HEK293 (cell line): ENCODE data around the gene RORC.
A peak's percentile ranks its signal among the peaks of the same experiment; 100 is the strongest.

Source experiments
- CTCF ChIA-PET: fragments of 350-600 bp; formaldehyde crosslinking; extraction: SDS; loops from one replicate; lab custom pipeline; 2021; ENCODE audit warnings: antibody characterized with exemption; lab: Yijun Ruan, JAX
- POLR2A ChIA-PET: fragments of 300-600 bp; formaldehyde crosslinking; extraction: SDS; loops from one replicate; lab custom pipeline; 2020; ENCODE audit warnings: antibody characterized with exemption, inconsistent platforms; lab: Yijun Ruan, JAX
- H3K27ac ChIP-seq: fragments of 200-500 bp; sonication (Bioruptor generic); 2 replicates; pipeline ENCODE4 v1.5.1; 2014; ENCODE audit warnings: low read depth, low read length, control low read depth, inconsistent platforms; ENCODE audit errors: extremely low read depth
- H3K36me3 ChIP-seq, 2 experiments: fragments of 200-500 bp in 1 of 2; sonication (Bioruptor generic) in 1 of 2; 1 replicate in 1 of 2; 2 replicates in 1 of 2; pipeline ENCODE4 v1.5.1; 2014 to 2017; ENCODE audit warnings: inconsistent platforms in 2 of 2, low read length in 2 of 2; ENCODE audit not compliant: control insufficient read depth in 2 of 2, insufficient read depth in 1 of 2
- H3K4me1 ChIP-seq: fragments of 200-500 bp; sonication (Bioruptor generic); 2 replicates; pipeline ENCODE4 v1.5.1; 2014; ENCODE audit warnings: mild to moderate bottlenecking, low read length, inconsistent platforms; ENCODE audit not compliant: control insufficient read depth, insufficient read depth
- H3K4me3 ChIP-seq: 2 replicates; pipeline ENCODE4 v1.5.1; 2011; ENCODE audit warnings: low read depth, mild to moderate bottlenecking, control low read depth, low read length, moderate library complexity
- H3K9me3 ChIP-seq: fragments of 200-500 bp; sonication (Bioruptor generic); 2 replicates; pipeline ENCODE4 v1.5.1; 2014; ENCODE audit warnings: low read depth, low read length, inconsistent platforms; ENCODE audit not compliant: control insufficient read depth, insufficient read depth
- AEBP2 ChIP-seq: fragments of 450-650 bp; formaldehyde crosslinking; IDR thresholded peaks from 2 replicates; pipeline ENCODE4 v1.5.1; 2016; ENCODE audit warnings: missing biosample characterization, missing genetic modification characterization, borderline replicate concordance
- ATF2 ChIP-seq: fragments of 450-650 bp; formaldehyde crosslinking; IDR thresholded peaks from 2 replicates; pipeline ENCODE4 v1.5.1; 2016; ENCODE audit warnings: missing biosample characterization, missing genetic modification characterization, low read depth
- BCL6B ChIP-seq: fragments of 450-650 bp; formaldehyde crosslinking; IDR thresholded peaks from 2 replicates; pipeline ENCODE4 v1.5.1; 2017; ENCODE audit warnings: missing biosample characterization, missing genetic modification characterization
- FEZF1 ChIP-seq: fragments of 450-650 bp; formaldehyde crosslinking; IDR thresholded peaks from 2 replicates; pipeline ENCODE4 v1.5.1; 2016; ENCODE audit warnings: missing biosample characterization, missing genetic modification characterization
- HOXC10 ChIP-seq: sonication (generic); formaldehyde crosslinking; IDR thresholded peaks from 2 replicates; pipeline ENCODE4 v1.8.1; 2023; ENCODE audit warnings: mild to moderate bottlenecking, missing genetic modification reagents
- KLF1 ChIP-seq: fragments of 450-650 bp; formaldehyde crosslinking; IDR thresholded peaks from 2 replicates; pipeline ENCODE4 v1.5.1; 2016; ENCODE audit warnings: missing biosample characterization, missing genetic modification characterization
- KLF8 ChIP-seq: fragments of 450-650 bp; formaldehyde crosslinking; IDR thresholded peaks from 2 replicates; pipeline ENCODE4 v1.5.1; 2016; ENCODE audit warnings: missing biosample characterization, missing genetic modification characterization
- OSR2 ChIP-seq: fragments of 450-650 bp; formaldehyde crosslinking; IDR thresholded peaks from 2 replicates; pipeline ENCODE4 v1.5.1; 2016; ENCODE audit warnings: missing biosample characterization, missing genetic modification characterization
- PRDM10 ChIP-seq: fragments of 450-650 bp; formaldehyde crosslinking; IDR thresholded peaks from 2 replicates; pipeline ENCODE4 v1.5.1; 2016; ENCODE audit warnings: missing biosample characterization, missing genetic modification characterization
- TRIM28 ChIP-seq: IDR thresholded peaks from 2 replicates; pipeline ENCODE4 v1.6.1; 2011; ENCODE audit warnings: low read length, control low read depth, borderline replicate concordance
- WT1 ChIP-seq: fragments of 450-650 bp; formaldehyde crosslinking; IDR thresholded peaks from 2 replicates; pipeline ENCODE4 v1.5.1; 2016; ENCODE audit warnings: missing biosample characterization, missing genetic modification characterization
- ZBTB17 ChIP-seq: fragments of 450-650 bp; formaldehyde crosslinking; IDR thresholded peaks from 2 replicates; pipeline ENCODE4 v1.5.1; 2016; ENCODE audit warnings: missing biosample characterization, missing genetic modification characterization
- ZBTB20 ChIP-seq: fragments of 450-650 bp; formaldehyde crosslinking; IDR thresholded peaks from 2 replicates; pipeline ENCODE4 v1.5.1; 2016; ENCODE audit warnings: missing biosample characterization, missing genetic modification characterization
- ZBTB7A ChIP-seq: fragments of 450-650 bp; formaldehyde crosslinking; IDR thresholded peaks from 2 replicates; pipeline ENCODE4 v1.5.1; 2016; ENCODE audit warnings: low read depth, missing biosample characterization, missing genetic modification characterization
- ZFHX2 ChIP-seq: fragments of 450-650 bp; formaldehyde crosslinking; conservative IDR thresholded peaks from 2 replicates; pipeline ENCODE4 v1.5.1; 2016; ENCODE audit warnings: missing biosample characterization, missing genetic modification characterization
- ZFP69B ChIP-seq: fragments of 450-650 bp; formaldehyde crosslinking; IDR thresholded peaks from 2 replicates; pipeline ENCODE4 v1.5.1; 2016; ENCODE audit warnings: missing biosample characterization, missing genetic modification characterization
- ZNF155 ChIP-seq: fragments of 450-650 bp; formaldehyde crosslinking; IDR thresholded peaks from 2 replicates; pipeline ENCODE4 v1.5.1; 2016; ENCODE audit warnings: missing biosample characterization, missing genetic modification characterization
- ZNF157 ChIP-seq: fragments of 450-650 bp; formaldehyde crosslinking; IDR thresholded peaks from 2 replicates; pipeline ENCODE4 v1.5.1; 2016; ENCODE audit warnings: missing biosample characterization, missing genetic modification characterization
- ZNF2 ChIP-seq: fragments of 450-650 bp; formaldehyde crosslinking; IDR thresholded peaks from 2 replicates; pipeline ENCODE4 v1.5.1; 2016; ENCODE audit warnings: missing biosample characterization, missing genetic modification characterization
- ZNF23 ChIP-seq: fragments of 450-650 bp; formaldehyde crosslinking; IDR thresholded peaks from 2 replicates; pipeline ENCODE4 v1.5.1; 2016; ENCODE audit warnings: missing biosample characterization, missing genetic modification characterization, borderline replicate concordance
- ZNF266 ChIP-seq: fragments of 450-650 bp; formaldehyde crosslinking; IDR thresholded peaks from 2 replicates; pipeline ENCODE4 v1.5.1; 2016; ENCODE audit warnings: missing biosample characterization, missing genetic modification characterization, low read depth
- ZNF391 ChIP-seq: fragments of 450-650 bp; formaldehyde crosslinking; IDR thresholded peaks from 2 replicates; pipeline ENCODE4 v1.5.1; 2016; ENCODE audit warnings: low read depth, missing biosample characterization, missing genetic modification characterization, borderline replicate concordance
- ZNF529 ChIP-seq: fragments of 450-650 bp; formaldehyde crosslinking; IDR thresholded peaks from 2 replicates; pipeline ENCODE4 v1.5.1; 2017; ENCODE audit warnings: missing genetic modification characterization, missing biosample characterization; ENCODE audit not compliant: insufficient replicate concordance
- ZNF561 ChIP-seq: fragments of 450-650 bp; IDR thresholded peaks from 2 replicates; pipeline ENCODE4 v1.5.1; 2018; ENCODE audit warnings: missing biosample characterization, missing genetic modification characterization, borderline replicate concordance
- ZNF768 ChIP-seq: fragments of 450-650 bp; formaldehyde crosslinking; IDR thresholded peaks from 2 replicates; pipeline ENCODE4 v1.5.1; 2018; ENCODE audit warnings: missing biosample characterization, mild to moderate bottlenecking, missing genetic modification characterization
- ZNF792 ChIP-seq: fragments of 450-650 bp; formaldehyde crosslinking; IDR thresholded peaks from 2 replicates; pipeline ENCODE4 v1.5.1; 2016; ENCODE audit warnings: missing biosample characterization, missing genetic modification characterization
- TF ChIP-seq, protein P1 (sequence below): fragments of 450-650 bp; formaldehyde crosslinking; IDR thresholded peaks from 2 replicates; pipeline ENCODE4 v1.5.1; 2016; ENCODE audit warnings: missing biosample characterization, missing genetic modification characterization
- TF ChIP-seq, protein P2 (sequence below): fragments of 450-650 bp; formaldehyde crosslinking; IDR thresholded peaks from 2 replicates; pipeline ENCODE4 v1.5.1; 2017; ENCODE audit warnings: missing biosample characterization, missing genetic modification characterization

The RORC gene

DNA sequence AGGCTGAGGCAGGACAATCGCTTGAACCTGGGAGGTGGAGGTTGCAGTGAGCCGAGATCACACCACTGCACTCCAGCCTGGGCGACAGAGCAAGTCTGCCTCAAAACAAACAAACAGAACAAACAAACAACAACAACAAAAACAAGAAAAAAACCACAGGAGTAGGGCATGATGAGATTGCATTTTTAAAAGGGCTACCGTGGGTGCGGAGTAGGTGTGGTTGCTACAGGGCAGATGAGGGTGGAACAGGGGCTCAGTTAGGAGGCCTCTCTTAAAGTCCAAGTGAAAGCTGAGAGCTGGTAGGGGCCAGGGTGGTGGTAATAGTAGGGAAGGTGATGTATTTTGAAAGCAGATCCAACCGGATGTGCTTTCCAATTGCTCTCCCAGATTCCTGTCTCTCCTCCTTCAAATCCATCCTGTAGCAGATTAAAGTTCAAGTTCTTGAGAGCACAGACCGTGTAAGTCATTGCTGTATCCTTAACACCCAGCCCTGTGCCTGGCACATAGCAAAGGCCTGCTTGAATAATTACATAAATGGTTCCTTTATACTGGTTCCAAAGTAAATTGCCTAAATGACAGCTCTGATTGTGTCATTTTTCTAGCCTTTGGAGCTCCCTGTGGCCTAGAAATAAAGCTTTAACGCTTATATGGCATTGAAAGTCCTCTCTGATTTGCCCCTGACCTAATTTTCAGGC is 22.2 kb downstream of the RORC start (continued):
- TF ChIP-seq ZNF768 (no peak), ZFP69B (tag by site-specific recombination) (peak; percentile 62), ZNF2 (tag by site-specific recombination) (peak; percentile 98), ZNF155 (tag by site-specific recombination) (no peak), ZNF157 (tag by site-specific recombination) (no peak), ZNF23 (no peak), OSR2 (tag by site-specific recombination) (peak; percentile 62), ZNF529 (tag by site-specific recombination) (no peak), ZNF561 (tag by site-specific recombination) (no peak), ZFHX2 (tag by site-specific recombination) (peak; percentile 65), KLF1 (peak; percentile 83), TRIM28 (no peak), FEZF1 (tag by site-specific recombination) (no peak), ZNF391 (no peak), AEBP2 (tag by site-specific recombination) (no peak), ZBTB20 (tag by site-specific recombination) (no peak), BCL6B (tag by site-specific recombination) (no peak)
- TF ChIP-seq, protein P1, sequence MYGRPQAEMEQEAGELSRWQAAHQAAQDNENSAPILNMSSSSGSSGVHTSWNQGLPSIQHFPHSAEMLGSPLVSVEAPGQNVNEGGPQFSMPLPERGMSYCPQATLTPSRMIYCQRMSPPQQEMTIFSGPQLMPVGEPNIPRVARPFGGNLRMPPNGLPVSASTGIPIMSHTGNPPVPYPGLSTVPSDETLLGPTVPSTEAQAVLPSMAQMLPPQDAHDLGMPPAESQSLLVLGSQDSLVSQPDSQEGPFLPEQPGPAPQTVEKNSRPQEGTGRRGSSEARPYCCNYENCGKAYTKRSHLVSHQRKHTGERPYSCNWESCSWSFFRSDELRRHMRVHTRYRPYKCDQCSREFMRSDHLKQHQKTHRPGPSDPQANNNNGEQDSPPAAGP: 0 out of 2 replicates have a peak, but pooled peaks have one; percentile 25
- TF ChIP-seq, protein P2, sequence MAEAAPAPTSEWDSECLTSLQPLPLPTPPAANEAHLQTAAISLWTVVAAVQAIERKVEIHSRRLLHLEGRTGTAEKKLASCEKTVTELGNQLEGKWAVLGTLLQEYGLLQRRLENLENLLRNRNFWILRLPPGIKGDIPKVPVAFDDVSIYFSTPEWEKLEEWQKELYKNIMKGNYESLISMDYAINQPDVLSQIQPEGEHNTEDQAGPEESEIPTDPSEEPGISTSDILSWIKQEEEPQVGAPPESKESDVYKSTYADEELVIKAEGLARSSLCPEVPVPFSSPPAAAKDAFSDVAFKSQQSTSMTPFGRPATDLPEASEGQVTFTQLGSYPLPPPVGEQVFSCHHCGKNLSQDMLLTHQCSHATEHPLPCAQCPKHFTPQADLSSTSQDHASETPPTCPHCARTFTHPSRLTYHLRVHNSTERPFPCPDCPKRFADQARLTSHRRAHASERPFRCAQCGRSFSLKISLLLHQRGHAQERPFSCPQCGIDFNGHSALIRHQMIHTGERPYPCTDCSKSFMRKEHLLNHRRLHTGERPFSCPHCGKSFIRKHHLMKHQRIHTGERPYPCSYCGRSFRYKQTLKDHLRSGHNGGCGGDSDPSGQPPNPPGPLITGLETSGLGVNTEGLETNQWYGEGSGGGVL (tag by site-specific recombination): no peak

DNA sequence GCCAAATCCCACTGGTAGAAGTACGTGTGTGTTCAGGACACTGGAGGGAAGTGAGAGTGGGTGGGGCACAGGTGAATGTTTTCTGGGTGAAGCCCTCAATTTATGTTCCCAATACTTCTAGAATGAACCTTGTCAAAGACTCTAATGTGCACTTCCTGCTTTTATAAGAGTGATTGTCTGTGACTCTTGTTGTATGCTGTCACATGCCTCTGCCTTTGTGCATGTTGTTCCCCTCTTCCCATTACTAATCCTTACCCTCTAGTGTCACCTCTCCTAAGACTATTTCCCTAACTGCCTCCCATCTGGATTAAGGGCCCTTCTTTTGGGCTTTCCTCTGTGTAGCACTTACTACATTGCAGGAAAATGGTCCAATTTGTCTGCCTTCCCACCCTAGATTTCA is 23.8 kb downstream of the RORC start:
- POLR2A ChIA-PET: no interaction called here
- H3K4me1 ChIP-seq: no peaks in the 10 kb centered on the region
- CTCF ChIA-PET: interaction anchor here (0.9 to 1.6 kb wide), 2 partner anchors 36 to 73 kb away, joined by 3 read pairs; no protein-coding TSS in a partner anchor
- H3K27ac ChIP-seq: no peak overlapping the region
- no peaks in the 10 kb centered on the region for H3K9me3 ChIP-seq
- H3K4me3 ChIP-seq: no peak overlapping the region
- no peaks in the 10 kb centered on the region for H3K36me3 ChIP-seq
- TF ChIP-seq ATF2 (tag by site-specific recombination) (no peak), ZBTB17 (no peak), TRIM28 (no peak), KLF8 (no peak), ZNF792 (tag by site-specific recombination) (no peak), HOXC10 (CRISPR knock-in tag) (no peak), WT1 (no peak), ZBTB7A (tag by site-specific recombination) (no peak), ZNF266 (tag by site-specific recombination) (no peak), PRDM10 (no peak)
